ENCODE measurements around the gene TOX3. TPM values are rescaled to one million over a fixed set of nuclear protein-coding genes. Genes with fewer than 3 reads are reported as not detected.

TOX3 gene
- total RNA-seq, 2 donors from 2014 or later, result 50.5 to 53.0 TPM

- no peaks in the 10 kb centered on the region for H3K27me3 ChIP-seq
- intact Hi-C loops (cut with DNase I), result no loop called here
- H3K9me3 ChIP-seq, result no peaks in the 10 kb centered on the region
- no peak overlapping the region for H3K9ac ChIP-seq (ENCODE audit: low read depth in 2 of 2, low read length in 2 of 2)
- peaks cover 5% of the 10 kb centered on the region for H3K4me1 ChIP-seq
- TF ChIP-seq, protein P1, sequence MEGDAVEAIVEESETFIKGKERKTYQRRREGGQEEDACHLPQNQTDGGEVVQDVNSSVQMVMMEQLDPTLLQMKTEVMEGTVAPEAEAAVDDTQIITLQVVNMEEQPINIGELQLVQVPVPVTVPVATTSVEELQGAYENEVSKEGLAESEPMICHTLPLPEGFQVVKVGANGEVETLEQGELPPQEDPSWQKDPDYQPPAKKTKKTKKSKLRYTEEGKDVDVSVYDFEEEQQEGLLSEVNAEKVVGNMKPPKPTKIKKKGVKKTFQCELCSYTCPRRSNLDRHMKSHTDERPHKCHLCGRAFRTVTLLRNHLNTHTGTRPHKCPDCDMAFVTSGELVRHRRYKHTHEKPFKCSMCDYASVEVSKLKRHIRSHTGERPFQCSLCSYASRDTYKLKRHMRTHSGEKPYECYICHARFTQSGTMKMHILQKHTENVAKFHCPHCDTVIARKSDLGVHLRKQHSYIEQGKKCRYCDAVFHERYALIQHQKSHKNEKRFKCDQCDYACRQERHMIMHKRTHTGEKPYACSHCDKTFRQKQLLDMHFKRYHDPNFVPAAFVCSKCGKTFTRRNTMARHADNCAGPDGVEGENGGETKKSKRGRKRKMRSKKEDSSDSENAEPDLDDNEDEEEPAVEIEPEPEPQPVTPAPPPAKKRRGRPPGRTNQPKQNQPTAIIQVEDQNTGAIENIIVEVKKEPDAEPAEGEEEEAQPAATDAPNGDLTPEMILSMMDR (IDR thresholded peaks at IDR 0.05), result no peak
- H3K27ac ChIP-seq, result no peak overlapping the region
- no peak overlapping the region for H3K4me3 ChIP-seq
- no peak for DNase-seq
- H3K36me3 ChIP-seq, result no peaks in the 10 kb centered on the region
Observed at GRCh38 chr16:52411011-52411410, 135.9 kb downstream of the TOX3 start.

DNA sequence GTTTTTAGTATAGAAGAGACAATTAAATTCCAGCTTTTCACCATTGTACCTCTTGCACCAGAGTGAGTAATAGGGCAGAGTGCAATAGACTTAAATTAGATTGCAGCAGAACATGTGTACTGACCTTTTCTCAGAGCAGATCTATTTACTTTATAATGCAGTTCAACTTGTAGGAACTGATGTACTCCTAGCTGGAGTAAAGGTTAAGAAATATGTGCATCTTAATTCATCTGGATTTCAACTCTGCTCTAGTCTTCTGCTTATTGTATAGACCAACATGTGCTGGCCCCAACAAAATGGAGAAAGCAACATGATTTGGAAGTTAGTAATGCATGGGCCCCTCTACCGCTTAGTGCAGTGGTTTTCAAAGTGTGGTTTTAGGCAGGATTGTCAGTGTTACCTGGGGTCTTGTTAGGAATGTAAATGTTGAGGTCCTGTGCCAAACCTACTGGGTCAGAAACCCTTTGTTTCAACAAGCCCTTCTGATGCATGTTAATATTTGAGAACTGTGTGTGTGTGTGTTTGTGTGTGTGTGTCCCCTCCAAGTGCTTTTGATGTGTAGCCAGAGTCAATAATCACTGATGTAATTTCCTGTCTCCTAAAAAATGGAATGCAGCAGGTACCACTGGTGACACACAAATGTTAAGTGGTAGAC lies 138.6 kb downstream of the TOX3 start:
- Histone ChIP-seq H3K9me3 (no peaks in the 10 kb centered on the region), H3K4me1 (peaks cover 5% of the 10 kb centered on the region), H3K27me3 (no peaks in the 10 kb centered on the region), H3K36me3 (no peaks in the 10 kb centered on the region), H3K9ac (ENCODE audit: low read depth in 2 of 2, low read length in 2 of 2) (no peak overlapping the region), H3K27ac (peak overlapping the region; percentile 48), H3K4me3 (no peak overlapping the region)
- intact Hi-C loops (cut with DNase I), result no loop called here
- TF ChIP-seq, protein P1 (IDR thresholded peaks at IDR 0.05), result no peak
- DNase-seq, result no peak

- H3K27ac ChIP-seq, result peak overlapping the region; percentile 48
Observed at GRCh38 chr16:52407778-52408177, 139.2 kb downstream of the TOX3 start.

GRCh38 chr16:52405441-52405840 lies 141.5 kb downstream of the TOX3 start:
- H3K9me3 ChIP-seq, result no peaks in the 10 kb centered on the region
- H3K27me3 ChIP-seq, result no peaks in the 10 kb centered on the region
- no peak for DNase-seq
- H3K27ac ChIP-seq, result no peak overlapping the region
- intact Hi-C loops (cut with DNase I), result no loop called here
- TF ChIP-seq, protein P1 (IDR thresholded peaks at IDR 0.05), result no peak
- H3K9ac ChIP-seq (ENCODE audit: low read depth in 2 of 2, low read length in 2 of 2), result no peak overlapping the region
- no peak overlapping the region for H3K4me3 ChIP-seq
- H3K4me1 ChIP-seq, result peaks cover 5% of the 10 kb centered on the region
- H3K36me3 ChIP-seq, result no peaks in the 10 kb centered on the region

More at GRCh38 chr16:52407778-52408177, 139.2 kb downstream of the TOX3 start:
- Histone ChIP-seq H3K9ac (ENCODE audit: low read depth in 2 of 2, low read length in 2 of 2) (no peak overlapping the region), H3K4me3 (no peak overlapping the region), H3K36me3 (no peaks in the 10 kb centered on the region), H3K9me3 (no peaks in the 10 kb centered on the region), H3K4me1 (peaks cover 5% of the 10 kb centered on the region), H3K27me3 (no peaks in the 10 kb centered on the region)
- intact Hi-C loops (cut with DNase I), result no loop called here
- no peak for DNase-seq
- TF ChIP-seq, protein P1 (IDR thresholded peaks at IDR 0.05), result no peak

DNA sequence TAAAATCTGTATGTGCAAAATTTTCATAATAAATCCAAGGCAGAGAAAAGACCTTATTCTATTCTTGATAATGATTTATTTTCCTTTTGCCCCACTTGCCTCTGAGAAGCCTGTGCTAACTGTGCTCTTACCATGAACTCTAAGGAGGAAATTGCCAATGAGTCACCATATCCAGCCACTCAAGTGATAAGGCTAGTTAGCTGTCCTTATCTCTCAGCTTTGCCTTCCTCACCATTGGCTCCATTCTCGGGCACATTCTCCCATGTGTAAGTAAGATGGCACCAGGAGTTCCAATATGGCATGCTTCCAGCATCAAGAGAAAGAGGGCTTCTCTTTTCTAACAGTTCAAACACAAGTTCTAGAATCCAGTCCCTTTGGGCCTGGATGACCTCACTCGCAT lies 142.4 kb downstream of the TOX3 start:
- no peaks in the 10 kb centered on the region for H3K9me3 ChIP-seq
- no peak overlapping the region for H3K27ac ChIP-seq
- peaks cover 5% of the 10 kb centered on the region for H3K4me1 ChIP-seq
- TF ChIP-seq, protein P1 (IDR thresholded peaks at IDR 0.05), result no peak
- DNase-seq, result no peak
- H3K4me3 ChIP-seq, result no peak overlapping the region
- H3K36me3 ChIP-seq, result no peaks in the 10 kb centered on the region
- H3K9ac ChIP-seq (ENCODE audit: low read depth in 2 of 2, low read length in 2 of 2), result no peak overlapping the region
- H3K27me3 ChIP-seq, result no peaks in the 10 kb centered on the region
- intact Hi-C loops (cut with DNase I), result no loop called here

Measured in colonic mucosa (tissue), 4 donors.